HEK293T (cell line): ENCODE results near the gene LRRC1.

ENCODE experiments used
- ARNT ChIP-seq: fragments of 450-650 bp; IDR thresholded peaks from 2 replicates; pipeline ENCODE4 v1.6.1; 2017; ENCODE audit warnings: mild to moderate bottlenecking
- BHLHE40 ChIP-seq: fragments of 450-650 bp; IDR thresholded peaks from 2 replicates; pipeline ENCODE4 v1.6.1; 2016; ENCODE audit warnings: mild to moderate bottlenecking, moderate library complexity, borderline replicate concordance
- ELF4 ChIP-seq: fragments of 450-650 bp; IDR thresholded peaks from 2 replicates; pipeline ENCODE4 v1.6.1; 2017; ENCODE audit warnings: antibody characterized with exemption
- FOXM1 ChIP-seq: fragments of 450-650 bp; IDR thresholded peaks from 2 replicates; pipeline ENCODE4 v1.6.1; 2017; ENCODE audit warnings: mild to moderate bottlenecking, borderline replicate concordance
- SP1 ChIP-seq: fragments of 450-650 bp; IDR thresholded peaks from 2 replicates; pipeline ENCODE4 v1.6.1; 2017
- SUZ12 ChIP-seq: fragments of 450-650 bp; IDR thresholded peaks from 2 replicates; pipeline ENCODE4 v1.6.1; 2016; ENCODE audit warnings: mild to moderate bottlenecking
- ZNF384 ChIP-seq: fragments of 450-650 bp; IDR thresholded peaks from 2 replicates; pipeline ENCODE4 v1.6.1; 2016

GRCh38 chr6:53879608-53880007 is 84.8 kb downstream of the LRRC1 start:
- no peak for TF ChIP-seq SP1
- no peak for TF ChIP-seq FOXM1
- TF ChIP-seq ARNT, result no peak
- no peak for TF ChIP-seq BHLHE40
- TF ChIP-seq ZNF384, result no peak
- no peak for TF ChIP-seq SUZ12
- no peak for TF ChIP-seq ELF4
